Measurements from ENCODE around the gene TAS2R31. TPM values are rescaled to one million over a fixed set of nuclear protein-coding genes. Genes with fewer than 3 reads are reported as not detected.

Gene TAS2R31, protein sequence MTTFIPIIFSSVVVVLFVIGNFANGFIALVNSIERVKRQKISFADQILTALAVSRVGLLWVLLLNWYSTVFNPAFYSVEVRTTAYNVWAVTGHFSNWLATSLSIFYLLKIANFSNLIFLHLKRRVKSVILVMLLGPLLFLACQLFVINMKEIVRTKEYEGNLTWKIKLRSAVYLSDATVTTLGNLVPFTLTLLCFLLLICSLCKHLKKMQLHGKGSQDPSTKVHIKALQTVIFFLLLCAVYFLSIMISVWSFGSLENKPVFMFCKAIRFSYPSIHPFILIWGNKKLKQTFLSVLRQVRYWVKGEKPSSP
- total RNA-seq (ENCODE audit: low replicate concordance), result 7.8 and 13.2 TPM in 2 replicates

DNA sequence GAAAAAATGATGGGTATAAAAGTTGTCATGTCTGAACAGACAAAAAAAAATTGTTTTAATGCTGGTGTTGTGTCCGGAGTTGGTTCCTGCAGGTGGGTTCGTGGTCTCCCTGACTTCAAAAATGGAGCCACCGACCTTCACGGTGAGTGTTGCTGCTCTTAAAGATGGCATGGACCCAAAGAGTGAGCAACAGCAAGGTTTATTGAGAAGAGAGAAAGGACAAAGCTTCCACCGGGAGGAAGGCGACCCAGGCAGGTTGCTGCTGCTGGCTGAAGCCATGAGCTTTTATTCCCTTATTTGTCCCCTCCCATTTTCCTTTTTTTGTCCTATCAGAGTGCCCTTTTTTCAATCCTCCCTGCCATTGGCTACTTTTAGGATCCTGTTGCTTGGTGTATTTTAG is at the start of gene TAS2R31:
Gene TAS2R31 (minus strand): TSS at position 101 of the 400 bp plus-strand sequence. CDS start 72 bp downstream, at position 29.
- DNase-seq (ENCODE audit: low spot score), result no peak
- Mint-ChIP-seq H3K36me3 (peaks cover 42% of the 10 kb centered on the region), H3K9me3 (peaks cover 3% of the 10 kb centered on the region), H3K27me3 (ENCODE audit: insufficient read depth, low read depth) (no peaks in the 10 kb centered on the region), H3K27ac (no peak within 1 kb of the TSS), H3K4me3 (no peak within 1 kb of the TSS), H3K4me1 (no peaks in the 10 kb centered on the region)
- H3K27ac ChIP-seq, result no peak within 1 kb of the TSS
- H3K4me1 ChIP-seq, result no peaks in the 10 kb centered on the region
- H3K9ac ChIP-seq, result no peak within 1 kb of the TSS
- no peaks in the 10 kb centered on the region for H3K27me3 ChIP-seq
- no peaks in the 10 kb centered on the region for H3K9me3 ChIP-seq (ENCODE audit: low read depth)
- H3K4me2 ChIP-seq, result no peak within 1 kb of the TSS
- H3F3A ChIP-seq (ENCODE audit: low read depth), result no peaks in the 10 kb centered on the region
- no peak within 1 kb of the TSS for H3K4me3 ChIP-seq
- H3K36me3 ChIP-seq, result no peaks in the 10 kb centered on the region
- no peaks in the 10 kb centered on the region for H3K79me2 ChIP-seq (ENCODE audit: low read depth)
- H4K20me1 ChIP-seq (ENCODE audit: low read depth), result no peaks in the 10 kb centered on the region
- no peak within 1 kb of the TSS for H2AFZ ChIP-seq (replicated peaks)
- TF ChIP-seq EZH2 (IDR thresholded peaks at IDR 0.05), result no peak
- TF ChIP-seq, protein P1, sequence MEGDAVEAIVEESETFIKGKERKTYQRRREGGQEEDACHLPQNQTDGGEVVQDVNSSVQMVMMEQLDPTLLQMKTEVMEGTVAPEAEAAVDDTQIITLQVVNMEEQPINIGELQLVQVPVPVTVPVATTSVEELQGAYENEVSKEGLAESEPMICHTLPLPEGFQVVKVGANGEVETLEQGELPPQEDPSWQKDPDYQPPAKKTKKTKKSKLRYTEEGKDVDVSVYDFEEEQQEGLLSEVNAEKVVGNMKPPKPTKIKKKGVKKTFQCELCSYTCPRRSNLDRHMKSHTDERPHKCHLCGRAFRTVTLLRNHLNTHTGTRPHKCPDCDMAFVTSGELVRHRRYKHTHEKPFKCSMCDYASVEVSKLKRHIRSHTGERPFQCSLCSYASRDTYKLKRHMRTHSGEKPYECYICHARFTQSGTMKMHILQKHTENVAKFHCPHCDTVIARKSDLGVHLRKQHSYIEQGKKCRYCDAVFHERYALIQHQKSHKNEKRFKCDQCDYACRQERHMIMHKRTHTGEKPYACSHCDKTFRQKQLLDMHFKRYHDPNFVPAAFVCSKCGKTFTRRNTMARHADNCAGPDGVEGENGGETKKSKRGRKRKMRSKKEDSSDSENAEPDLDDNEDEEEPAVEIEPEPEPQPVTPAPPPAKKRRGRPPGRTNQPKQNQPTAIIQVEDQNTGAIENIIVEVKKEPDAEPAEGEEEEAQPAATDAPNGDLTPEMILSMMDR (IDR thresholded peaks at IDR 0.05), result no peak
- TF ChIP-seq EZH2phosphoT487 (IDR thresholded peaks at IDR 0.05), result no peak

DNA sequence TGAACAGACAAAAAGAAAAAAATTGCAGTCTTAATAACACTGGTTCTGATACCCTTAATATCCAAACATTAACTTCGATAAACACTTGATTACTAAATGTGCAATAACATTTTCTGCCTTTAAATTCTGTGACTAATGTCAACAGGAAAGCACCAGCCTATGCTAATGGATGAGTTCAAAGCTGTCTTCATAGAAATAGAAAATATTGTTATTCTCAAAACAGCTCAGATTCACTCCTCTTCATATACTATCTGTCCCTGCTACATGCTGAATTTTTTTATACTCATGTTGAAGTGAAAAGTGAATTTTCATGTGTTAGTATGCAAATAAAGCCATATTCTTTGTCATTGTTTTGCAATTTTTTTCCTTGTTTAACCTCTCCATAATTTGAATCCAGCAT is 47.0 kb upstream of the TAS2R31 start:
- Histone ChIP-seq H3K27ac (no peak overlapping the region), H2AFZ (replicated peaks) (no peak overlapping the region), H3K27me3 (no peaks in the 10 kb centered on the region), H3K4me1 (no peaks in the 10 kb centered on the region), H4K20me1 (ENCODE audit: low read depth) (no peaks in the 10 kb centered on the region), H3K4me2 (no peak overlapping the region), H3F3A (ENCODE audit: low read depth) (no peaks in the 10 kb centered on the region), H3K9me3 (ENCODE audit: low read depth) (no peaks in the 10 kb centered on the region), H3K79me2 (ENCODE audit: low read depth) (peaks cover 4% of the 10 kb centered on the region), H3K9ac (no peak overlapping the region), H3K36me3 (no peaks in the 10 kb centered on the region), H3K4me3 (no peak overlapping the region)
- TF ChIP-seq EZH2 (IDR thresholded peaks at IDR 0.05), result no peak
- TF ChIP-seq, protein P1 (IDR thresholded peaks at IDR 0.05), result no peak
- no peak for TF ChIP-seq EZH2phosphoT487 (IDR thresholded peaks at IDR 0.05)
- H3K9me3 Mint-ChIP-seq, result peaks cover 9% of the 10 kb centered on the region
- DNase-seq (ENCODE audit: low spot score), result no peak
- H3K4me1 Mint-ChIP-seq, result no peaks in the 10 kb centered on the region
- no peaks in the 10 kb centered on the region for H3K27me3 Mint-ChIP-seq (ENCODE audit: insufficient read depth, low read depth)
- peaks cover 15% of the 10 kb centered on the region for H3K36me3 Mint-ChIP-seq
- H3K4me3 Mint-ChIP-seq, result no peak overlapping the region
- H3K27ac Mint-ChIP-seq, result no peak overlapping the region

DNA sequence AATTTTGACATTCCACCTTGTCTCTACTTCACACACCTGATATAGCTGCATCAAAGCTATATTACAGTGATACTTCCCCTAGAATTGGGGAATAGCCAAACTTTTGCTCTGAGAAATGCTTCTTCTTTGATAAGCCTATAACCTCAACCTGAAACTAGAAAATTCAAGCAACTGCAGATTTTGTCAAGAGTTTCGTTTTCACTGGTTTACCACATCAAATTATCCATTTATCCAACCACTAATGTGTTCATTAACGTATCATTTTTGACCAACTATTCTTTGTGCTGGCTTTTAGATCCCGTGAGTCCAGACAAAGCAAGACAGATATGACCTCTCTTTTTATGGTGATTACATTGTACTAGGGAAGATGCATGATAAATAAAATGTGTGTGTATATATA is 44.4 kb upstream of the TAS2R31 start:
- no peak overlapping the region for H3K9ac ChIP-seq
- no peaks in the 10 kb centered on the region for H3K4me1 ChIP-seq
- H3K27ac Mint-ChIP-seq, result no peak overlapping the region
- no peak overlapping the region for H3K4me3 ChIP-seq
- no peaks in the 10 kb centered on the region for H4K20me1 ChIP-seq (ENCODE audit: low read depth)
- TF ChIP-seq EZH2 (IDR thresholded peaks at IDR 0.05) (no peak), EZH2phosphoT487 (IDR thresholded peaks at IDR 0.05) (no peak)
- TF ChIP-seq, protein P1 (IDR thresholded peaks at IDR 0.05), result no peak
- H3K9me3 ChIP-seq (ENCODE audit: low read depth), result no peaks in the 10 kb centered on the region
- no peaks in the 10 kb centered on the region for H3K36me3 ChIP-seq
- no peak for DNase-seq (ENCODE audit: low spot score)
- no peak overlapping the region for H3K27ac ChIP-seq
- no peaks in the 10 kb centered on the region for H3K27me3 Mint-ChIP-seq (ENCODE audit: insufficient read depth, low read depth)
- no peaks in the 10 kb centered on the region for H3K4me1 Mint-ChIP-seq
- peaks cover 18% of the 10 kb centered on the region for H3K36me3 Mint-ChIP-seq
- no peak overlapping the region for H3K4me3 Mint-ChIP-seq
- H3K79me2 ChIP-seq (ENCODE audit: low read depth), result peaks cover 4% of the 10 kb centered on the region
- H2AFZ ChIP-seq (replicated peaks), result no peak overlapping the region
- no peaks in the 10 kb centered on the region for H3F3A ChIP-seq (ENCODE audit: low read depth)
- H3K9me3 Mint-ChIP-seq, result peaks cover 4% of the 10 kb centered on the region
- H3K27me3 ChIP-seq, result no peaks in the 10 kb centered on the region
- H3K4me2 ChIP-seq, result no peak overlapping the region

Measured in neural progenitor cell (in vitro differentiated cells).